SK-N-SH (cell line): ENCODE data around the gene C10orf120.

ENCODE experiments used
- CHD2 ChIP-seq: fragments of 150-350 bp; IDR thresholded peaks from 2 replicates; pipeline ENCODE4 v1.6.1; 2018; ENCODE audit warnings: low read length; ENCODE audit not compliant: partially characterized antibody
- EP300 ChIP-seq, 2 experiments: IDR thresholded peaks; 2 replicates each; pipeline versions ENCODE4 v1.4.0 to v1.6.1; 2012; ENCODE audit warnings: borderline replicate concordance in 1 of 2, low read depth in 1 of 2, low read length in 1 of 2
- EZH2phosphoT487 ChIP-seq: fragments of 200-600 bp; sonication (generic); IDR thresholded peaks from 2 replicates; pipeline ENCODE4 v1.6.1; 2017; ENCODE audit warnings: low read depth, mixed run types, mild to moderate bottlenecking, antibody characterized with exemption, moderate library complexity, borderline replicate concordance
- FOXM1 ChIP-seq: IDR thresholded peaks from 2 replicates; pipeline ENCODE4 v1.4.0; 2012; ENCODE audit warnings: low read depth, mild to moderate bottlenecking
- GATA2 ChIP-seq: sonication (generic); formaldehyde crosslinking; IDR thresholded peaks from 2 replicates; pipeline ENCODE4 v1.5.0; 2020; ENCODE audit warnings: mild to moderate bottlenecking, missing genetic modification reagents
- JUND ChIP-seq: IDR thresholded peaks from 2 replicates; pipeline ENCODE4 v1.4.0; 2012
- PBX3 ChIP-seq: IDR thresholded peaks from 2 replicates; pipeline ENCODE4; 2012
- POLR2AphosphoS5 ChIP-seq: IDR thresholded peaks from 2 replicates; pipeline ENCODE4 v1.6.1; 2012; ENCODE audit warnings: low read depth, low read length
- RCOR1 ChIP-seq: fragments of 150-350 bp; IDR thresholded peaks from 2 replicates; pipeline ENCODE4 v1.6.1; 2017; ENCODE audit warnings: antibody characterized with exemption, low read length
- RFX5 ChIP-seq: IDR thresholded peaks from 2 replicates; pipeline ENCODE4 v1.6.1; 2012; ENCODE audit warnings: mild to moderate bottlenecking, improper control_type of control experiment, low read length
- TCF12 ChIP-seq: IDR thresholded peaks from 2 replicates; pipeline ENCODE4 v1.4.0; 2012
- TEAD4 ChIP-seq: IDR thresholded peaks from 2 replicates; pipeline ENCODE4 v1.4.0; 2012; ENCODE audit warnings: mild to moderate bottlenecking, borderline replicate concordance; ENCODE audit not compliant: insufficient read depth
- TF ChIP-seq, protein P1 (sequence below): fragments of 200-600 bp; sonication (generic); IDR thresholded peaks from 2 replicates; pipeline ENCODE4 v1.6.1; 2017; ENCODE audit warnings: antibody characterized with exemption, mild to moderate bottlenecking, moderate library complexity

- TF ChIP-seq GATA2 (CRISPR knock-in tag) = no peak
- TF ChIP-seq, protein P1, sequence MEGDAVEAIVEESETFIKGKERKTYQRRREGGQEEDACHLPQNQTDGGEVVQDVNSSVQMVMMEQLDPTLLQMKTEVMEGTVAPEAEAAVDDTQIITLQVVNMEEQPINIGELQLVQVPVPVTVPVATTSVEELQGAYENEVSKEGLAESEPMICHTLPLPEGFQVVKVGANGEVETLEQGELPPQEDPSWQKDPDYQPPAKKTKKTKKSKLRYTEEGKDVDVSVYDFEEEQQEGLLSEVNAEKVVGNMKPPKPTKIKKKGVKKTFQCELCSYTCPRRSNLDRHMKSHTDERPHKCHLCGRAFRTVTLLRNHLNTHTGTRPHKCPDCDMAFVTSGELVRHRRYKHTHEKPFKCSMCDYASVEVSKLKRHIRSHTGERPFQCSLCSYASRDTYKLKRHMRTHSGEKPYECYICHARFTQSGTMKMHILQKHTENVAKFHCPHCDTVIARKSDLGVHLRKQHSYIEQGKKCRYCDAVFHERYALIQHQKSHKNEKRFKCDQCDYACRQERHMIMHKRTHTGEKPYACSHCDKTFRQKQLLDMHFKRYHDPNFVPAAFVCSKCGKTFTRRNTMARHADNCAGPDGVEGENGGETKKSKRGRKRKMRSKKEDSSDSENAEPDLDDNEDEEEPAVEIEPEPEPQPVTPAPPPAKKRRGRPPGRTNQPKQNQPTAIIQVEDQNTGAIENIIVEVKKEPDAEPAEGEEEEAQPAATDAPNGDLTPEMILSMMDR = no peak
- no peak for TF ChIP-seq JUND
- no peak for TF ChIP-seq FOXM1
- no peak for TF ChIP-seq POLR2AphosphoS5
- TF ChIP-seq CHD2 = no peak
- no peak for TF ChIP-seq EP300 (IDR thresholded peaks at IDR 0.05; ENCODE audit: borderline replicate concordance in 1 of 2, low read depth in 1 of 2, low read length in 1 of 2)
- no peak for TF ChIP-seq RCOR1
- TF ChIP-seq RFX5 = no peak
- TF ChIP-seq PBX3 = no peak
- no peak for TF ChIP-seq EZH2phosphoT487
- TF ChIP-seq TEAD4 = no peak
- no peak for TF ChIP-seq TCF12
These were observed 29.5 kb upstream of the C10orf120 start for GRCh38 chr10:122729126-122729525.
